K562 (cell line): Measurements from ENCODE around the gene P4HTM. TPM values are rescaled to one million over a fixed set of nuclear protein-coding genes. Genes with fewer than 3 reads are reported as not detected.

ENCODE experiments used
- ADNP ChIP-seq: fragments of 200-800 bp; sonication (Bioruptor generic); IDR thresholded peaks from 2 replicates; pipeline ENCODE4 v1.6.1; 2016; ENCODE audit warnings: missing genetic modification characterization, missing compliant biosample characterization
- CBX5 ChIP-seq: IDR thresholded peaks from 2 replicates; pipeline ENCODE4 v1.6.1; 2014; ENCODE audit warnings: low read depth, borderline replicate concordance
- CEBPZ ChIP-seq: fragments of 150-350 bp; IDR thresholded peaks from 2 replicates; pipeline ENCODE4 v1.6.1; 2014; ENCODE audit warnings: low read depth, mild to moderate bottlenecking, low read length, borderline replicate concordance
- DEAF1 ChIP-seq: fragments of 450-650 bp; formaldehyde crosslinking; IDR thresholded peaks from 2 replicates; pipeline ENCODE4 v1.4.0; 2020; ENCODE audit warnings: mild to moderate bottlenecking, moderate library complexity
- ETS2 ChIP-seq: IDR thresholded peaks from 2 replicates; pipeline ENCODE4 v1.6.1; 2016; ENCODE audit warnings: borderline replicate concordance, missing genetic modification characterization, mild to moderate bottlenecking, moderate library complexity, missing compliant biosample characterization; ENCODE audit not compliant: poor library complexity, severe bottlenecking
- FIP1L1 ChIP-seq: fragments of 200-400 bp; formaldehyde crosslinking; IDR thresholded peaks from 2 replicates; pipeline ENCODE4 v1.6.1; 2018; ENCODE audit warnings: mild to moderate bottlenecking, low read depth, low read length; ENCODE audit not compliant: poor library complexity, severe bottlenecking
- FOSL1 ChIP-seq: fragments of 200-800 bp; sonication (Bioruptor generic); conservative IDR thresholded peaks from 2 replicates; pipeline ENCODE4 v1.6.1; 2016; ENCODE audit warnings: missing genetic modification characterization, missing compliant biosample characterization
- FUS ChIP-seq: fragments of 200-400 bp; formaldehyde crosslinking; optimal IDR thresholded peaks from 2 replicates; pipeline ENCODE3; 2017; ENCODE audit warnings: low read depth, low read length
- GABPA ChIP-seq: fragments of 200-800 bp; sonication (Bioruptor generic); conservative IDR thresholded peaks from 2 replicates; pipeline ENCODE4 v1.6.1; 2016; ENCODE audit warnings: low read depth, missing genetic modification characterization, missing compliant biosample characterization
- HDGF ChIP-seq: fragments of 450-650 bp; IDR thresholded peaks from 2 replicates; pipeline ENCODE4 v1.6.1; 2016
- HMG20A ChIP-seq: fragments of 450-650 bp; formaldehyde crosslinking; conservative IDR thresholded peaks from 2 replicates; pipeline ENCODE4 v1.4.0; 2020; ENCODE audit warnings: mild to moderate bottlenecking, mixed read lengths
- HNRNPL ChIP-seq: fragments of 200-400 bp; formaldehyde crosslinking; IDR thresholded peaks from 2 replicates; pipeline ENCODE4 v1.6.1; 2017; ENCODE audit warnings: low read depth, mild to moderate bottlenecking, low read length
- ILK ChIP-seq: fragments of 450-650 bp; IDR thresholded peaks from 2 replicates; pipeline ENCODE4 v1.6.1; 2016; ENCODE audit warnings: missing genetic modification characterization, low read depth, mild to moderate bottlenecking, missing compliant biosample characterization, moderate library complexity, borderline replicate concordance
- KLF16 ChIP-seq: IDR thresholded peaks from 2 replicates; pipeline ENCODE4 v1.6.1; 2016; ENCODE audit warnings: antibody characterized with exemption
- NFRKB ChIP-seq: fragments of 450-650 bp; IDR thresholded peaks from 2 replicates; pipeline ENCODE4 v1.6.1; 2016; ENCODE audit warnings: low read depth
- THAP12 ChIP-seq: fragments of 250-450 bp; sonication (Bioruptor Pico); IDR thresholded peaks from 2 replicates; pipeline ENCODE4 v1.9.0; 2021; ENCODE audit warnings: mild to moderate bottlenecking, inconsistent platforms
- TOE1 ChIP-seq, 2 experiments: fragments of 450-650 bp in 1 of 2; sonication (generic) in 1 of 2; formaldehyde crosslinking in 1 of 2; IDR thresholded peaks; 2 replicates each; pipeline versions ENCODE4 v1.7.1 to v1.8.0; 2016 to 2022; ENCODE audit warnings: borderline replicate concordance in 2 of 2, mild to moderate bottlenecking in 2 of 2, antibody characterized with exemption in 1 of 2, inconsistent platforms in 1 of 2, low read depth in 1 of 2, missing genetic modification reagents in 1 of 2, moderate library complexity in 1 of 2
- ZBTB26 ChIP-seq: fragments of 450-650 bp; formaldehyde crosslinking; IDR thresholded peaks from 2 replicates; pipeline ENCODE4 v1.4.0; 2022; ENCODE audit warnings: missing genetic modification characterization
- ZNF174 ChIP-seq: fragments of 250-450 bp; sonication (Bioruptor Pico); IDR thresholded peaks from 2 replicates; pipeline ENCODE4 v1.4.0; 2020; ENCODE audit warnings: mild to moderate bottlenecking
- ZNF717 ChIP-seq: fragments of 250-450 bp; sonication (Bioruptor Pico); IDR thresholded peaks from 2 replicates; pipeline ENCODE4 v1.5.0; 2021
- polyA plus RNA-seq, 8 experiments: library from polyadenylated mRNA; depleted of rRNA in 4 of 8; stranded (reverse) in 5 of 8; unstranded in 3 of 8; fragments of >200 nt; fragmentation: Nextera tagmentation in 2 of 8; fragmentation: Illumina TruSeq in 1 of 8; extraction: Ambion mirVana in 2 of 8; extraction: Trizol in 1 of 8; gene quantifications; 2 replicates each; pipeline versions ENCODE4 v1.2.1 to v1.2.3, GENCODE V29; 2011 to 2014; ENCODE audit warnings: inconsistent platforms in 1 of 8, missing spikeins in 1 of 8
- total RNA-seq, 7 experiments: library from RNA; depleted of rRNA in 6 of 7; stranded (reverse); fragments of >200 nt in 6 of 7; fragmentation: Illumina TruSeq in 2 of 7; extraction: Trizol in 2 of 7; gene quantifications; 2 replicates each; pipeline versions ENCODE4 v1.2.1 to v1.2.3, GENCODE V29; 2011 to 2021; ENCODE audit warnings: low replicate concordance in 1 of 7

Gene P4HTM
- total and polyA plus RNA-seq, 9 of the 15 experiments (the other 6 are each of a cell fraction or from before 2014, with no cell fraction given), result 0.09 to 0.66 (median 0.25) TPM; not detected in 2

GRCh38 chr3:49021213-49021812, 31.3 kb downstream of the P4HTM start (continued):
- TF ChIP-seq CEBPZ (no peak), ZBTB26 (CRISPR knock-in tag) (no peak), TOE1 (IDR thresholded peaks at IDR 0.05; ENCODE audit: borderline replicate concordance) (no peak), TOE1 (CRISPR knock-in tag; IDR thresholded peaks at IDR 0.05; ENCODE audit: borderline replicate concordance, low read depth) (no peak), DEAF1 (no peak), NFRKB (peak; percentile 40; the same call in 1 of the 2 replicates), ETS2 (tag) (no peak), HMG20A (CRISPR knock-in tag) (no peak), CBX5 (no peak), FIP1L1 (peak; percentile 84), THAP12 (CRISPR knock-in tag) (peak; percentile 89; the same call in 1 of the 2 replicates), GABPA (tag) (0 out of 2 replicates have a peak, but pooled peaks have one; percentile 18), ZNF174 (CRISPR knock-in tag) (no peak), ILK (tag) (no peak), FUS (no peak), ZNF717 (CRISPR knock-in tag) (no peak), HNRNPL (no peak), HDGF (no peak), FOSL1 (peak; percentile 15; the same call in 1 of the 2 replicates), ADNP (tag) (no peak), KLF16 (peak; percentile 79)
